Neural cell (in vitro differentiated cells): ENCODE measurements around the gene STK36. TPM values are rescaled to one million over a fixed set of nuclear protein-coding genes. Genes with fewer than 3 reads are reported as not detected.

Experiments
- H2AFZ ChIP-seq: fragments of 200-600, 300-800 bp; sonication (generic), shearing (Covaris generic); 2 replicates; pipeline ENCODE4 v1.6.0; 2014; ENCODE audit warnings: low read depth, mild to moderate bottlenecking, antibody characterized with exemption, low read length, moderate library complexity
- H3F3A ChIP-seq: fragments of 200-600 bp; shearing (Covaris generic); 2 replicates; pipeline ENCODE4 v1.6.1; 2016; ENCODE audit warnings: mild to moderate bottlenecking, moderate library complexity, mixed read lengths, antibody characterized with exemption, low read length; ENCODE audit not compliant: insufficient read depth, poor library complexity, severe bottlenecking
- H3K27ac ChIP-seq: fragments of 200-600, 300-800 bp; sonication (generic), shearing (Covaris generic); 2 replicates; pipeline ENCODE4 v1.5.1; 2014; ENCODE audit warnings: mild to moderate bottlenecking, low read length, moderate library complexity
- H3K27me3 ChIP-seq: fragments of 300-800, 200-600 bp; sonication (generic), shearing (Covaris generic); 2 replicates; pipeline ENCODE4 v1.6.0; 2014; ENCODE audit warnings: mild to moderate bottlenecking, low read depth, low read length, moderate library complexity; ENCODE audit not compliant: insufficient read depth
- H3K36me3 ChIP-seq: fragments of 300-800, 200-600 bp; sonication (generic), shearing (Covaris generic); 2 replicates; pipeline ENCODE4 v1.5.1; 2014; ENCODE audit warnings: mild to moderate bottlenecking, antibody characterized with exemption, low read length, moderate library complexity; ENCODE audit not compliant: insufficient read depth
- H3K4me2 ChIP-seq: fragments of 300-800, 200-600 bp; sonication (generic), shearing (Covaris generic); 2 replicates; pipeline ENCODE4 v1.6.0; 2014; ENCODE audit warnings: mild to moderate bottlenecking, low read length
- H3K4me3 ChIP-seq: fragments of 300-800, 200-600 bp; sonication (generic), shearing (Covaris generic); 2 replicates; pipeline ENCODE4 v1.5.1; 2014; ENCODE audit warnings: mild to moderate bottlenecking, low read length, moderate library complexity
- H3K79me2 ChIP-seq: fragments of 200-600 bp; shearing (Covaris generic); replicated peaks from 2 replicates; pipeline ENCODE4 v1.6.0; 2014; ENCODE audit warnings: mild to moderate bottlenecking, low read length, moderate library complexity; ENCODE audit not compliant: insufficient read depth
- H3K9ac ChIP-seq: fragments of 300-800, 200-600 bp; sonication (generic), shearing (Covaris generic); 2 replicates; pipeline ENCODE4 v1.6.1; 2016; ENCODE audit warnings: mild to moderate bottlenecking, low read length, mixed read lengths
- H3K9me2 ChIP-seq: fragments of 200-600 bp; shearing (Covaris generic); 2 replicates; pipeline ENCODE4 v1.6.1; 2016; ENCODE audit warnings: mild to moderate bottlenecking, low read length, mixed read lengths; ENCODE audit not compliant: insufficient read depth
- H3K9me3 ChIP-seq: fragments of 200-600, 300-800 bp; sonication (generic), shearing (Covaris generic); 2 replicates; pipeline ENCODE4 v1.6.1; 2016; ENCODE audit warnings: mild to moderate bottlenecking, mixed run types, low read length, moderate library complexity, mixed read lengths
- H4K20me1 ChIP-seq: fragments of 200-600 bp; shearing (Covaris generic); 2 replicates; pipeline ENCODE4 v1.6.1; 2016; ENCODE audit warnings: mild to moderate bottlenecking, mixed run types; ENCODE audit not compliant: insufficient read depth
- CTCF ChIP-seq: fragments of 450-650 bp; IDR thresholded peaks from 2 replicates; pipeline ENCODE4 v1.5.1; 2014; ENCODE audit warnings: antibody characterized with exemption, mild to moderate bottlenecking, moderate library complexity; ENCODE audit not compliant: poor library complexity, severe bottlenecking
- EP300 ChIP-seq: fragments of 450-650 bp; conservative IDR thresholded peaks from 2 replicates; pipeline ENCODE4 v1.6.1; 2014; ENCODE audit warnings: antibody characterized with exemption, mild to moderate bottlenecking, moderate library complexity; ENCODE audit not compliant: poor library complexity, severe bottlenecking
- EZH2 ChIP-seq: fragments of 200-600, 300-800 bp; shearing (Covaris generic), sonication (generic); IDR thresholded peaks from 2 replicates; pipeline ENCODE4 v1.6.1; 2014; ENCODE audit warnings: antibody characterized with exemption, low read length, borderline replicate concordance, mild to moderate bottlenecking; ENCODE audit not compliant: insufficient read depth, poor library complexity, severe bottlenecking
- MXI1 ChIP-seq: fragments of 450-650 bp; conservative IDR thresholded peaks from 2 replicates; pipeline ENCODE4 v1.6.1; 2014; ENCODE audit warnings: antibody characterized with exemption, mild to moderate bottlenecking; ENCODE audit not compliant: poor library complexity, severe bottlenecking
- POLR2AphosphoS5 ChIP-seq: IDR thresholded peaks from 2 replicates; pipeline ENCODE4 v1.6.1; 2012
- RAD21 ChIP-seq: fragments of 450-650 bp; conservative IDR thresholded peaks from 2 replicates; pipeline ENCODE4 v1.6.1; 2014; ENCODE audit warnings: antibody characterized with exemption, mild to moderate bottlenecking, moderate library complexity
- REST ChIP-seq: IDR thresholded peaks from 2 replicates; pipeline ENCODE4 v1.6.1; 2012; ENCODE audit warnings: borderline replicate concordance
- SMC3 ChIP-seq: fragments of 450-650 bp; conservative IDR thresholded peaks from 2 replicates; pipeline ENCODE4 v1.6.1; 2014; ENCODE audit warnings: antibody characterized with exemption, mild to moderate bottlenecking, moderate library complexity; ENCODE audit not compliant: poor library complexity
- TAF1 ChIP-seq: IDR thresholded peaks from 2 replicates; pipeline ENCODE4 v1.6.1; 2012; ENCODE audit warnings: low read depth
- polyA plus RNA-seq: library from polyadenylated mRNA; depleted of rRNA; stranded (reverse); fragments of >200 nt; gene quantifications from 2 replicates; pipeline ENCODE4 v1.2.3, GENCODE V29; 2014

Gene STK36
- polyA plus RNA-seq, 1 donor from 2014 or later: 69.7 TPM

GRCh38 chr2:218727502-218728165, 55.7 kb downstream of the STK36 start:
- Histone ChIP-seq H2AFZ (no peak overlapping the region), H3K9me3 (no peaks in the 10 kb centered on the region), H3K27ac (no peak overlapping the region), H3K9me2 (no peaks in the 10 kb centered on the region), H3K9ac (no peak overlapping the region), H3K4me2 (no peak overlapping the region), H3F3A (no peaks in the 10 kb centered on the region), H3K36me3 (no peaks in the 10 kb centered on the region), H3K4me3 (no peak overlapping the region), H3K79me2 (peaks cover 4% of the 10 kb centered on the region), H4K20me1 (no peaks in the 10 kb centered on the region), H3K27me3 (no peaks in the 10 kb centered on the region)
- TF ChIP-seq TAF1: no peak
- no peak for TF ChIP-seq RAD21
- no peak for TF ChIP-seq CTCF
- no peak for TF ChIP-seq EP300
- TF ChIP-seq REST: no peak
- TF ChIP-seq POLR2AphosphoS5: no peak
- TF ChIP-seq EZH2: no peak
- TF ChIP-seq SMC3: no peak
- no peak for TF ChIP-seq MXI1

GRCh38 chr2:218729640-218730039, 57.8 kb downstream of the STK36 start:
- H3K36me3 ChIP-seq: no peaks in the 10 kb centered on the region
- no peak overlapping the region for H2AFZ ChIP-seq
- H3K9me3 ChIP-seq: no peaks in the 10 kb centered on the region
- no peak overlapping the region for H3K27ac ChIP-seq
- H3F3A ChIP-seq: no peaks in the 10 kb centered on the region
- no peak overlapping the region for H3K9ac ChIP-seq
- H3K4me2 ChIP-seq: no peak overlapping the region
- H3K27me3 ChIP-seq: no peaks in the 10 kb centered on the region
- H3K4me3 ChIP-seq: no peak overlapping the region
- no peak for TF ChIP-seq EZH2
- no peak for TF ChIP-seq TAF1
- no peak for TF ChIP-seq RAD21
- TF ChIP-seq MXI1: no peak
- no peak for TF ChIP-seq EP300
- TF ChIP-seq POLR2AphosphoS5: no peak
- TF ChIP-seq REST: no peak
- TF ChIP-seq CTCF: no peak
- no peak for TF ChIP-seq SMC3
- no peaks in the 10 kb centered on the region for H3K9me2 ChIP-seq
- peaks cover 4% of the 10 kb centered on the region for H3K79me2 ChIP-seq
- H4K20me1 ChIP-seq: no peaks in the 10 kb centered on the region
